Measurements from ENCODE around the gene SAE1. TPM values are rescaled to one million over a fixed set of nuclear protein-coding genes. Genes with fewer than 3 reads are reported as not detected.

SAE1 gene
- total RNA-seq (2021; ENCODE audit: unreplicated experiment) (140 TPM), Bru-seq, nascent RNA (percentile 85 among the genes with signal in this experiment), BruChase-seq, experiment 1, labeled RNA remaining after a 2-hour chase (percentile 82 among the genes with signal in this experiment), BruChase-seq, experiment 2, labeled RNA remaining after a 6-hour chase (percentile 88 among the genes with signal in this experiment)
- 112 TPM for polyA plus RNA-seq (2012; ENCODE audit: insufficient read length)
- long read RNA-seq, transcript SAE1-202 (8 exons, 1,851 nt), result minor isoform, 7 of 388 reads
- long read RNA-seq, transcript SAE1-201 (9 exons, 2,049 nt), result major isoform, 262 of 388 reads
- long read RNA-seq, partial matches to known transcripts, result 23 of 388 reads
- long read RNA-seq, other reads (novel, unspliced or antisense), result 96 of 388 reads

DNA sequence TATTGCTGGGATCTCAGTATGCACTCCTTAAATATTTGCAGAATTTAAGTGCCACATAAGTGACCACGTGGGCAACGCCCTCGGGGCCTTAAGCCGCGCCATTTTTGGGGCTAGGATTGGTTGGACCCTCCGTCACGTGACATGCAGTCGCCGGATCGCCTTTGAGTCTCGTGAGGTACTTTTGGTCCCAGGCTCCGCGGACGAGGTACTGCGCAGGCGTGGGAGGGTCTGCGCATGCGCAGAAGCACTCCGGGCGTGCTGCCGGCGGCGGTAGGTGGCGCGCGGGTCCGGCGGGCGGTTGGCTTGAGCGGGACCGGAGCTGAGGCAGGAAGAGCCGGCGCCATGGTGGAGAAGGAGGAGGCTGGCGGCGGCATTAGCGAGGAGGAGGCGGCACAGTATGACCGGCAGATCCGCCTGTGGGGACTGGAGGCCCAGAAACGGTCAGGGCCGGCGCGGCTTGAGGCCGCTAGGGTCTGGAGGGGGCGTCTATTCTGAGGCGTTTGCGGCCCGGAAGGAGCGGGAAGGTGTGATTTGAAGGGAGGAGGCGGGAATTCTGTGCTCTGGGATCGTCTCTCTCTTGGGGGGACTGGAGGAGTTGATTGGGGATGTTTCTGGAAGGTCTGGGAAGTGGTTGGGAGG is at the start of gene SAE1:
SAE1 (plus strand) TSS at position 247 of the 639 bp plus-strand sequence; CDS start at position 343, 96 bp downstream.
- ChIA-PET POLR2A (interaction anchor here (0.5 to 0.8 kb wide), 3 partner anchors 11 to 37 kb away, joined by 4 to 8 read pairs (median 4); no protein-coding TSS in a partner anchor), CTCF (interaction anchor here (0.8 kb wide), 1 partner anchor 114 kb away, joined by 3 read pairs; no protein-coding TSS in a partner anchor)
- ATAC-seq (peak; percentile 93), DNase-seq (ENCODE audit: low read depth, low spot score) (peak; percentile 82)
- Histone ChIP-seq H3K4me1 (ENCODE audit: control insufficient read depth, insufficient read depth, low read length) (peaks cover 22% of the 10 kb centered on the region), H3K9me3 (ENCODE audit: control insufficient read depth, insufficient read depth, low read depth, low read length) (no peaks in the 10 kb centered on the region), H3K4me3 (ENCODE audit: low read depth in 2 of 2, low read length in 2 of 2) (peak within 1 kb of the TSS; percentile 76 to 93), H3K27ac (ENCODE audit: low read length) (peak within 1 kb of the TSS; percentile 94), H3K27me3 (ENCODE audit: control insufficient read depth, insufficient read depth, low read length) (no peaks in the 10 kb centered on the region), H3K36me3 (ENCODE audit: control insufficient read depth, insufficient read depth, low read length) (peaks cover 2% of the 10 kb centered on the region; the same call in 1 of the 2 replicates)
- TF ChIP-seq, protein P1, sequence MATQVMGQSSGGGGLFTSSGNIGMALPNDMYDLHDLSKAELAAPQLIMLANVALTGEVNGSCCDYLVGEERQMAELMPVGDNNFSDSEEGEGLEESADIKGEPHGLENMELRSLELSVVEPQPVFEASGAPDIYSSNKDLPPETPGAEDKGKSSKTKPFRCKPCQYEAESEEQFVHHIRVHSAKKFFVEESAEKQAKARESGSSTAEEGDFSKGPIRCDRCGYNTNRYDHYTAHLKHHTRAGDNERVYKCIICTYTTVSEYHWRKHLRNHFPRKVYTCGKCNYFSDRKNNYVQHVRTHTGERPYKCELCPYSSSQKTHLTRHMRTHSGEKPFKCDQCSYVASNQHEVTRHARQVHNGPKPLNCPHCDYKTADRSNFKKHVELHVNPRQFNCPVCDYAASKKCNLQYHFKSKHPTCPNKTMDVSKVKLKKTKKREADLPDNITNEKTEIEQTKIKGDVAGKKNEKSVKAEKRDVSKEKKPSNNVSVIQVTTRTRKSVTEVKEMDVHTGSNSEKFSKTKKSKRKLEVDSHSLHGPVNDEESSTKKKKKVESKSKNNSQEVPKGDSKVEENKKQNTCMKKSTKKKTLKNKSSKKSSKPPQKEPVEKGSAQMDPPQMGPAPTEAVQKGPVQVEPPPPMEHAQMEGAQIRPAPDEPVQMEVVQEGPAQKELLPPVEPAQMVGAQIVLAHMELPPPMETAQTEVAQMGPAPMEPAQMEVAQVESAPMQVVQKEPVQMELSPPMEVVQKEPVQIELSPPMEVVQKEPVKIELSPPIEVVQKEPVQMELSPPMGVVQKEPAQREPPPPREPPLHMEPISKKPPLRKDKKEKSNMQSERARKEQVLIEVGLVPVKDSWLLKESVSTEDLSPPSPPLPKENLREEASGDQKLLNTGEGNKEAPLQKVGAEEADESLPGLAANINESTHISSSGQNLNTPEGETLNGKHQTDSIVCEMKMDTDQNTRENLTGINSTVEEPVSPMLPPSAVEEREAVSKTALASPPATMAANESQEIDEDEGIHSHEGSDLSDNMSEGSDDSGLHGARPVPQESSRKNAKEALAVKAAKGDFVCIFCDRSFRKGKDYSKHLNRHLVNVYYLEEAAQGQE (IDR thresholded peaks at IDR 0.05; ENCODE audit: insufficient read depth in 1 of 2, low read depth in 2 of 2, low read length in 1 of 2), result no peak
- TF ChIP-seq POLR2AphosphoS5 (IDR thresholded peaks at IDR 0.05; ENCODE audit: low read depth, low read length), result peak; percentile 30; the same call in 1 of the 2 replicates
- no peak for TF ChIP-seq SIN3A (IDR thresholded peaks at IDR 0.05; ENCODE audit: borderline replicate concordance, insufficient read depth, low read depth, low read length)
- TF ChIP-seq TCF7L2 (IDR thresholded peaks at IDR 0.05; ENCODE audit: low read depth, low read length), result peak; percentile 87
- TF ChIP-seq CTCF (IDR thresholded peaks at IDR 0.05), result peak; percentile 74; the same call in 1 of the 2 replicates
- intact Hi-C loops (cut with micrococcal nuclease; ENCODE audit: unreplicated experiment), result no loop called here
- in situ Hi-C loops (cut with HindIII; ENCODE audit: low pct_unique_long_range_greater_than_20kb, low sequenced_read_pairs), result no loop called here
- BruUV-seq (replicated peaks), result no TSS peak

DNA sequence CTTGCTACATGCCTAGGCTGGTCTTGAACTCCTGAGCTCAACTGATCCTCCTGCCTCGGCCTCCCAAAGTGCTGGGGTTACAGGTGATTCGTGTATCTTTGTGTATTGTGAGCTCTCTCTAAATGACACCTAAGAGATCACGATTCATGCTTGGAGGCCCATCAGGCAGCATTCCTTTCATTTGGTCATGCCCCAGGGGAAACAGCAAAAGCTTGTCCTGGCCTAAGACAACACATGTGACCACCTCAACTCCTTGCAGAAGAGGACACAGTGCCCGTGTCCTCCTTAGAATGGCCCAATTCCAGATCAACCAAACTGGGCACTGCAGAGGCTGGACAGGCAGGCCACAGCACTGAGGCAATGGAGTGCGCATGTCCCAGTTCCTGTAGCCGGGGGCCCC is 49.5 kb upstream of the SAE1 start:
- Histone ChIP-seq H3K4me1 (ENCODE audit: control insufficient read depth, insufficient read depth, low read length) (peaks cover 6% of the 10 kb centered on the region; the same call in 1 of the 2 replicates), H3K27me3 (ENCODE audit: control insufficient read depth, insufficient read depth, low read length) (no peaks in the 10 kb centered on the region), H3K9me3 (ENCODE audit: control insufficient read depth, insufficient read depth, low read depth, low read length) (no peaks in the 10 kb centered on the region), H3K4me3 (ENCODE audit: low read depth in 2 of 2, low read length in 2 of 2) (no peak overlapping the region), H3K36me3 (ENCODE audit: control insufficient read depth, insufficient read depth, low read length) (peaks cover 5% of the 10 kb centered on the region; the same call in 1 of the 2 replicates), H3K27ac (ENCODE audit: low read length) (no peak overlapping the region)
- intact Hi-C loops (cut with micrococcal nuclease; ENCODE audit: unreplicated experiment), result no loop called here
- in situ Hi-C loops (cut with HindIII; ENCODE audit: low pct_unique_long_range_greater_than_20kb, low sequenced_read_pairs), result no loop called here
- ChIA-PET POLR2A (interaction anchor here (0.6 kb wide), 1 partner anchor 44 kb away, joined by 3 read pairs; no protein-coding TSS in a partner anchor), CTCF (no interaction called here)
- ATAC-seq (no peak), DNase-seq (ENCODE audit: low read depth, low spot score) (no peak)
- TF ChIP-seq, protein P1 (IDR thresholded peaks at IDR 0.05; ENCODE audit: insufficient read depth in 1 of 2, low read depth in 2 of 2, low read length in 1 of 2), result no peak
- TF ChIP-seq SIN3A (IDR thresholded peaks at IDR 0.05; ENCODE audit: borderline replicate concordance, insufficient read depth, low read depth, low read length), result no peak
- BruUV-seq (replicated peaks), result no TSS peak

All from Panc1 (cell line).